Activated naive CD4-positive, alpha-beta T cell treated with anti-CD3 and anti-CD28 coated beads, Interleukin-2, amount 50 U/mL, for 24 hours (primary cell): ENCODE data around the gene PHACTR3.

Experiments used
- H3K27ac Mint-ChIP-seq: one replicate; pipeline ENCODE4 v1.8.0; 2021; ENCODE audit warnings: mild to moderate bottlenecking, mixed read lengths
- H3K27me3 Mint-ChIP-seq: one replicate; pipeline ENCODE4 v1.8.0; 2021; ENCODE audit warnings: mixed read lengths
- H3K36me3 Mint-ChIP-seq: one replicate; pipeline ENCODE4 v1.8.0; 2021; ENCODE audit warnings: mixed read lengths
- H3K4me1 Mint-ChIP-seq: one replicate; pipeline ENCODE4 v1.8.0; 2021; ENCODE audit warnings: mixed read lengths
- H3K4me3 Mint-ChIP-seq: one replicate; pipeline ENCODE4 v1.8.0; 2021; ENCODE audit warnings: mild to moderate bottlenecking, mixed read lengths
- H3K9me3 Mint-ChIP-seq: one replicate; pipeline ENCODE4 v1.8.0; 2021; ENCODE audit warnings: mixed read lengths

Gene PHACTR3

GRCh38 chr20:59662161-59662560, 57.8 kb downstream of the PHACTR3 start:
- peaks cover 14% of the 10 kb centered on the region for H3K9me3 Mint-ChIP-seq
- peak overlapping the region; percentile 13 for H3K27ac Mint-ChIP-seq
- peaks cover 4% of the 10 kb centered on the region for H3K36me3 Mint-ChIP-seq
- H3K4me1 Mint-ChIP-seq, result no peaks in the 10 kb centered on the region
- H3K27me3 Mint-ChIP-seq, result peaks cover 8% of the 10 kb centered on the region
- H3K4me3 Mint-ChIP-seq, result no peak overlapping the region

GRCh38 chr20:59662856-59663512, 58.6 kb downstream of the PHACTR3 start:
- peaks cover 4% of the 10 kb centered on the region for H3K36me3 Mint-ChIP-seq
- no peak overlapping the region for H3K27ac Mint-ChIP-seq
- no peak overlapping the region for H3K4me3 Mint-ChIP-seq
- no peaks in the 10 kb centered on the region for H3K4me1 Mint-ChIP-seq
- H3K27me3 Mint-ChIP-seq, result peaks cover 8% of the 10 kb centered on the region
- peaks cover 14% of the 10 kb centered on the region for H3K9me3 Mint-ChIP-seq

- Mint-ChIP-seq H3K27ac (no peak overlapping the region), H3K36me3 (peaks cover 2% of the 10 kb centered on the region), H3K4me3 (no peak overlapping the region), H3K27me3 (peaks cover 8% of the 10 kb centered on the region), H3K4me1 (no peaks in the 10 kb centered on the region), H3K9me3 (peaks cover 10% of the 10 kb centered on the region)
Measured at GRCh38 chr20:59663513-59664060, 59.2 kb downstream of the PHACTR3 start.

- no peaks in the 10 kb centered on the region for H3K4me1 Mint-ChIP-seq
- H3K36me3 Mint-ChIP-seq, result peaks cover 2% of the 10 kb centered on the region
- H3K9me3 Mint-ChIP-seq, result peaks cover 5% of the 10 kb centered on the region
- peaks cover 8% of the 10 kb centered on the region for H3K27me3 Mint-ChIP-seq
- no peak overlapping the region for H3K27ac Mint-ChIP-seq
- H3K4me3 Mint-ChIP-seq, result no peak overlapping the region
Measured at GRCh38 chr20:59664421-59664941, 60.1 kb downstream of the PHACTR3 start.

GRCh38 chr20:59665656-59666555, 61.6 kb downstream of the PHACTR3 start:
- Mint-ChIP-seq H3K4me1 (no peaks in the 10 kb centered on the region), H3K36me3 (no peaks in the 10 kb centered on the region), H3K27ac (no peak overlapping the region), H3K4me3 (no peak overlapping the region), H3K9me3 (no peaks in the 10 kb centered on the region), H3K27me3 (peaks cover 7% of the 10 kb centered on the region)

- Mint-ChIP-seq H3K36me3 (no peaks in the 10 kb centered on the region), H3K4me3 (no peak overlapping the region), H3K27ac (no peak overlapping the region), H3K27me3 (peaks cover 7% of the 10 kb centered on the region), H3K9me3 (no peaks in the 10 kb centered on the region), H3K4me1 (no peaks in the 10 kb centered on the region)
Measured at GRCh38 chr20:59666586-59666985, 62.2 kb downstream of the PHACTR3 start.

GRCh38 chr20:59667131-59667530, 62.8 kb downstream of the PHACTR3 start:
- H3K36me3 Mint-ChIP-seq, result no peaks in the 10 kb centered on the region
- H3K4me1 Mint-ChIP-seq, result no peaks in the 10 kb centered on the region
- no peak overlapping the region for H3K27ac Mint-ChIP-seq
- H3K4me3 Mint-ChIP-seq, result no peak overlapping the region
- H3K27me3 Mint-ChIP-seq, result peaks cover 6% of the 10 kb centered on the region
- H3K9me3 Mint-ChIP-seq, result no peaks in the 10 kb centered on the region

- Mint-ChIP-seq H3K4me1 (no peaks in the 10 kb centered on the region), H3K27me3 (peaks cover 1% of the 10 kb centered on the region), H3K9me3 (no peaks in the 10 kb centered on the region), H3K36me3 (no peaks in the 10 kb centered on the region), H3K27ac (no peak overlapping the region), H3K4me3 (no peak overlapping the region)
Measured at GRCh38 chr20:59667981-59668515, 63.7 kb downstream of the PHACTR3 start.

GRCh38 chr20:59668926-59669850, 64.8 kb downstream of the PHACTR3 start:
- no peaks in the 10 kb centered on the region for H3K36me3 Mint-ChIP-seq
- no peaks in the 10 kb centered on the region for H3K9me3 Mint-ChIP-seq
- no peak overlapping the region for H3K4me3 Mint-ChIP-seq
- no peaks in the 10 kb centered on the region for H3K27me3 Mint-ChIP-seq
- no peaks in the 10 kb centered on the region for H3K4me1 Mint-ChIP-seq
- H3K27ac Mint-ChIP-seq, result no peak overlapping the region

GRCh38 chr20:59670786-59671492, 66.6 kb downstream of the PHACTR3 start:
- H3K27ac Mint-ChIP-seq, result no peak overlapping the region
- H3K4me1 Mint-ChIP-seq, result no peaks in the 10 kb centered on the region
- no peak overlapping the region for H3K4me3 Mint-ChIP-seq
- H3K9me3 Mint-ChIP-seq, result no peaks in the 10 kb centered on the region
- no peaks in the 10 kb centered on the region for H3K36me3 Mint-ChIP-seq
- peaks cover 2% of the 10 kb centered on the region for H3K27me3 Mint-ChIP-seq

- Mint-ChIP-seq H3K4me3 (no peak overlapping the region), H3K27ac (no peak overlapping the region), H3K9me3 (no peaks in the 10 kb centered on the region), H3K27me3 (peaks cover 2% of the 10 kb centered on the region), H3K4me1 (no peaks in the 10 kb centered on the region), H3K36me3 (no peaks in the 10 kb centered on the region)
Measured at GRCh38 chr20:59671661-59672471, 67.5 kb downstream of the PHACTR3 start.

- H3K4me3 Mint-ChIP-seq, result no peak overlapping the region
- H3K27ac Mint-ChIP-seq, result no peak overlapping the region
- H3K36me3 Mint-ChIP-seq, result no peaks in the 10 kb centered on the region
- H3K9me3 Mint-ChIP-seq, result no peaks in the 10 kb centered on the region
- no peaks in the 10 kb centered on the region for H3K4me1 Mint-ChIP-seq
- peaks cover 3% of the 10 kb centered on the region for H3K27me3 Mint-ChIP-seq
Measured at GRCh38 chr20:59672576-59672975, 68.2 kb downstream of the PHACTR3 start.

GRCh38 chr20:59673288-59673997, 69.1 kb downstream of the PHACTR3 start:
- no peaks in the 10 kb centered on the region for H3K36me3 Mint-ChIP-seq
- H3K27ac Mint-ChIP-seq, result no peak overlapping the region
- H3K27me3 Mint-ChIP-seq, result peaks cover 7% of the 10 kb centered on the region
- H3K4me1 Mint-ChIP-seq, result no peaks in the 10 kb centered on the region
- no peak overlapping the region for H3K4me3 Mint-ChIP-seq
- H3K9me3 Mint-ChIP-seq, result no peaks in the 10 kb centered on the region
